Right lobe of liver (tissue), 4 donors: ENCODE data around the gene SYP.
A peak's percentile ranks its signal among the peaks of the same experiment; 100 is the strongest.

Source experiments
- POLR2A ChIP-seq: fragments of 450-650 bp; IDR thresholded peaks from one replicate; pipeline ENCODE4 v1.6.1; 2017; ENCODE audit warnings: antibody characterized with exemption, mild to moderate bottlenecking
- TF ChIP-seq, protein P1 (sequence below), 4 donors: fragments of 200-600 bp in 3 of 4; fragments of 450-650 bp in 1 of 4; IDR thresholded peaks; one replicate each; pipeline versions ENCODE4 v1.5.1 to v1.8.0; 2016 to 2022; ENCODE audit warnings: antibody characterized with exemption in 4 of 4, mild to moderate bottlenecking in 2 of 4
- donor health status: DM: no; HTN: no; CAD: no.
- donor health status: DM: no; HTN: no; CAD: no.
- donor health status: DM: no; HTN: yes; CAD: no.

DNA sequence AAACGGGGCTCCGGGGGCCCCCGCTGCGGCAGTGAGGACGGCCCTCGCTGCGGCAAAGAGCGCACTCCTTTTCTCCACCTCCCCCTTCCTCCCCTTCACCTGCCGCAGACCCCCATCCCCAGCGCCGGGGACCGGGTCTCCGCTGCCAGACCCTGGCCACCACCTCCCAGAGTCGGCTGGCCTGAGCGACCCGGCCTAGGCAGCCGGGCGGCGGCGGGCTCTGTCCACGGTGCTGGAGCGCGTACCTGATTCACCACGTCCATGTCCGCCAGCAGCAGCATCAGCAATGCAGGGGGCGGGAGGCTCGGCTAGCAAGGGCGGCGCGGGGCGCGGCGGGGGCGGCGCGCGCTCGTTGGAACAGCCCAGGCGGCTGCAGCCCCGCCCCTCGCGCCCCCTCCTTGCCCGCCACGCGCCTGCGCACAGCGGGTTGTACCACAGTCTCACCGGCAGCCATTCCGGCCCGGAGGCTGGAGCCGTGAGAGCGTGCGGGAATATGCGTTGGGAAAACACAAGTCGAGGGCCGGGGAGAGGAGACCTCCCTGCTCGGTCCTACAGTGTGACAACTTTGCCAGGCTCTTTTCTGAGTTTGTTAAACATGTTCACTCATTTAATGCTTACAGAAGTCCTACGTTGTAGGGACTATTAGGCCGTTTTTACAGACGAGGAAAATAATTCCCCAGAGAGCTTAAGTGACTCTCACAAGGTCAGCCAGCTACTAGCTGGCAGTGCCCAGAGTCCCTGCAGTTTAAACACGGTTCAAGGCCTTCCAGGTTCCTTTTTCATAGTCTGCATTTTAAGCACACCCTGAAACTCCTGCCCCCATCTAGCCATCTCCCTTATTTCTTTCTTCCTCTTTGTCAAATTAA, at the start of gene SYP:
- TF ChIP-seq, protein P1, sequence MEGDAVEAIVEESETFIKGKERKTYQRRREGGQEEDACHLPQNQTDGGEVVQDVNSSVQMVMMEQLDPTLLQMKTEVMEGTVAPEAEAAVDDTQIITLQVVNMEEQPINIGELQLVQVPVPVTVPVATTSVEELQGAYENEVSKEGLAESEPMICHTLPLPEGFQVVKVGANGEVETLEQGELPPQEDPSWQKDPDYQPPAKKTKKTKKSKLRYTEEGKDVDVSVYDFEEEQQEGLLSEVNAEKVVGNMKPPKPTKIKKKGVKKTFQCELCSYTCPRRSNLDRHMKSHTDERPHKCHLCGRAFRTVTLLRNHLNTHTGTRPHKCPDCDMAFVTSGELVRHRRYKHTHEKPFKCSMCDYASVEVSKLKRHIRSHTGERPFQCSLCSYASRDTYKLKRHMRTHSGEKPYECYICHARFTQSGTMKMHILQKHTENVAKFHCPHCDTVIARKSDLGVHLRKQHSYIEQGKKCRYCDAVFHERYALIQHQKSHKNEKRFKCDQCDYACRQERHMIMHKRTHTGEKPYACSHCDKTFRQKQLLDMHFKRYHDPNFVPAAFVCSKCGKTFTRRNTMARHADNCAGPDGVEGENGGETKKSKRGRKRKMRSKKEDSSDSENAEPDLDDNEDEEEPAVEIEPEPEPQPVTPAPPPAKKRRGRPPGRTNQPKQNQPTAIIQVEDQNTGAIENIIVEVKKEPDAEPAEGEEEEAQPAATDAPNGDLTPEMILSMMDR (IDR thresholded peaks at IDR 0.05): no peak
- TF ChIP-seq POLR2A: peak; percentile 50
